Prostate gland (tissue), 2 donors: ENCODE data around the gene HDAC10.

ENCODE experiments used
- CTCF ChIP-seq, 4 experiments: fragments of 200-600 bp in 2 of 4; fragments of 450-650 bp in 2 of 4; sonication (generic) in 2 of 4; IDR thresholded peaks; 1 replicate in 3 of 4; 2 replicates in 1 of 4; pipeline ENCODE4 v1.5.1; 2016 to 2019; ENCODE audit warnings: antibody characterized with exemption in 4 of 4, mild to moderate bottlenecking in 2 of 4, moderate library complexity in 2 of 4
- POLR2AphosphoS5 ChIP-seq: sonication (generic); formaldehyde crosslinking; IDR thresholded peaks from one replicate; pipeline ENCODE4 v1.6.1; 2017; ENCODE audit warnings: antibody characterized with exemption

GRCh38 chr22:50266994-50267393 lies 15.9 kb upstream of the HDAC10 start:
- no peak for TF ChIP-seq CTCF (IDR thresholded peaks at IDR 0.05)
- TF ChIP-seq POLR2AphosphoS5 = no peak
